Measurements from ENCODE around the gene SMAD3. TPM values are rescaled to one million over a fixed set of nuclear protein-coding genes. Genes with fewer than 3 reads are reported as not detected.

The SMAD3 gene
- polyA plus RNA-seq, 4 donors: 45.1 to 62.5 (median 48.9) TPM

DNA sequence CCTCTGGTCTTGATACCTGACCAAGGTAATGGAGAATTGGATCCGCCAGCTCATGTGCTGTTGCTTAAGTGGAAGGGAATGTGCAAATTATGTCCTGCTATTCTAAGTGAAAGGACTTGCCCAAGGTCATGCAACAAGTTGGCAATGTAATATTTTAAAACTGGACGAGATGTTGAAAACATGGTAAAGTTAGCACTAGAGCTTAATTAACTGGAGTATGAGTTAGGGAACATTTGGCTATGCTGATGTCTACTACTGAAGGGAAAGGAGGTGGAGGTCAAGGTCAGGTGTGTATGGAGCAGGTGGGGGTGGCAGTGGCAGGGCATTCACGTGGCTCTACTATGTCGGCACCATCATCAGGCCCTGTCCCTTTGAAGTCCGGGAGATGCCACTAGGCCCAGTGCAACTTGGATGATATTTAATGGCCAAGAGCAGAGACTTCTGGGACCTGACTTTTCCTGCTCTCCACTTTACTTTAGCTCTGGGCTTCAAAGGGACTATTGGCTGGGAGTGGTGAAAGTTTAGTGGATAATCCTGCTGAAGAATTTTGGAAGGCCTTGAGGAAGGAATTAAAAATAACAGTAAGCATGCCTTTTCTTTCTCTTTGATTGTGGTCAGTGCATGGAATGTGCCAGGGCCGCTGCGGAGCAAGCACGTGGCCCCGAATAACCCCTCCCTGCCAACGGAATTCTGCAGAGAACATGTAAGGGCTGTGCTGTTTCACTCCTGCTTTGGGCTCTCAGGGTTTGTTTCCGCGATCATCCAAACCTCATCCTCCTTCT, 14.9 kb downstream of the SMAD3 start:
- no peak for DNase-seq (ENCODE audit: low read depth in 4 of 4, low spot score in 3 of 4)

DNA sequence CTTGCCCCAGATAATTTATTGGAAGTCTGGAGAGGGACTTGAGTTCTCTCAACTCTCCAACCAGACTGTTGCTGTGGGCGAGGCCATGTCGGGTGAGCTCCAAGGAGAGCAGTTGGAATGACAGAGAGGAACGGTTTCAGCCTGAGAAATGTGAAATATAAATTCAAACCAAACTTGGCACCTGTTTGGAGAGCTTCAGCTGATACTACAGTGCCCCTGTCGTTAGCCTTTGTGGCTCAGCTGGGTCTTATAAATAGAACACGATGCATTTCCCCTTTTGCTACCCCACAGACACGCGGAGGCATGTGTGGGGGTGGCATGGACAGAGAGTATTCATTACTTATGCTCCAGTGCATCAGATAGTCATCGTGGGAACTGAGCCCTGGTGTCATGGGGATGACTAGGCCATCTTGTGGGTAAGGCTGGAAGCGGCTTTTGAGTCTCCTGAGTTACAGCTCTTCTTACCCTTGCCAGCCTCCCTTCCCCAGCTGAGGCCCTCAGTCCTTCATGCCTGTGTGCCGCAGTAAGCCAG, 15.6 kb downstream of the SMAD3 start:
- no peak for DNase-seq (ENCODE audit: low read depth in 4 of 4, low spot score in 3 of 4)

DNA sequence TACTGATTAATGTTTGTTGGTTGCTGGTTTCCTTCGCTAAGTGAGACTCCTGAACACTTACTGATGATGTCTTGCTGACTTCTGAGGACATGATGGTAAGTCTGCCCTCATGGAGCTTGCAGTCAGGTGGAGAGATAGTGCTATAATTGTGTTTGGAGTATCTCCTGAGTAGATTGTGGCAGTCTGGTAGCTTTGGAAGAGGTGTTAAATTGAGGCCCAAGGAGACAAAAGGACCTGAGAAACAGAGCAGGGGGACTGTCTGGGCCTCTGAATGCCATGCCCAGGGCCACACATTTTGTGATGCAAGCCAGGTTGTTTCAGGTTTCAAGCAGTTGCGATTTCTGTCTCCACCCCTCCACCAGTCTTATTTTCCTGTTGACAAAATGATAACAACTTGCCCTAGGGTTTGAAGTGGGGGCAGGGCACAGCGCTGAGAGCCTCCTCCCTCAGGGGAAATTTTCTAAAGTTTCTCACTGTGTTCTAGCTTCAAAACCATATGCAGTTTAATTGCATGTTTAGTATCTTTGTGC, 16.7 kb downstream of the SMAD3 start:
- no peak for DNase-seq (ENCODE audit: low read depth in 4 of 4, low spot score in 3 of 4)

DNA sequence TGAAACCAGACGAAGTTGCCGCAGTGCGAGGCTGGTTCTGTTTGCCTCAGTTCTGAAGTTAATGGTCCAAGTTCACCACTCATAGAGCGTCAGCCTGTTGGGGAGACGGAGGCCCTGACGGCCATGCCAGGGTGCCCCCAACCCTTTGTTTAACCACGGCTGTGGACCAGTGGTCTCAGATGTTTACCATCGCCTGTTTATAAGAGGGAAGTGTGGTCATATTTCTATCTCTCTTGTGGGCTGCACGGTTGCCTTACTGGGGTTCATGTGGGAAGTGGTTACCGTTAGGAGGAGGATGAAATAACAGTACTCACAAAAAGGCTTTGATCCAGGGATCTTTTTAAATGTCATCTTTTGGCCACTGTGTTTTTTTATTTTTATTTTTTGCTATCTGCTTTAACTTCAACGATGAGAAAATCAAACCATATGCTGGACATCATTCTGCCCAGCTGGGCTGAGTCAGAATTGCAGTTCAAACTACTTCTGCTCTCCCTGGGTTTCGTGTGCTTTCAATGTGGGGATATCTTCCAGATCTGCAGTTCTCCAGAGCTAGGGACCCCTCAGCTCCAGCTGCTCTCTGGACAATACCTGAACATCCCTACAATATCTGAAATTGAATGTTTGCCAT, 17.8 kb downstream of the SMAD3 start:
- DNase-seq (ENCODE audit: low read depth in 4 of 4, low spot score in 3 of 4): no peak

DNA sequence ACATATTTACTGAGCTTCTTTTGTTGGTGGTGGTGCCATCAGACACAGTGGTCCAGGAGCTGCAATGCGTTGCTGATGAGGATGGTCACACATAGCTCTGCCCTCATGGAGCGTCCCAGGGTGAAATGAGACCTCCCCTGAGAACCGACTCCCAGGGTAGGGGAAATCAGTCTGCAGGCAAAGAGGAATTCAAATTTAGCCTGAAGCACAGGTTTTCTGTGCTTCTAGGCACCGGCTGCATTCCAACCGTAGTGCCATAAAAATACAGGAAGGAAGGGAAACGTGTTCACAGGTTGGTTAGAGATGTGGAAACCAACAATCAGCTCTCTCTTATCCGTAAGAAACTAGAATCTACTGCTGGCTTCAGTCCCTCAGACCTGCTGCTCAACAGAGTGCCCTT, 19.2 kb downstream of the SMAD3 start:
- DNase-seq (ENCODE audit: low read depth in 4 of 4, low spot score in 3 of 4): no peak

DNA sequence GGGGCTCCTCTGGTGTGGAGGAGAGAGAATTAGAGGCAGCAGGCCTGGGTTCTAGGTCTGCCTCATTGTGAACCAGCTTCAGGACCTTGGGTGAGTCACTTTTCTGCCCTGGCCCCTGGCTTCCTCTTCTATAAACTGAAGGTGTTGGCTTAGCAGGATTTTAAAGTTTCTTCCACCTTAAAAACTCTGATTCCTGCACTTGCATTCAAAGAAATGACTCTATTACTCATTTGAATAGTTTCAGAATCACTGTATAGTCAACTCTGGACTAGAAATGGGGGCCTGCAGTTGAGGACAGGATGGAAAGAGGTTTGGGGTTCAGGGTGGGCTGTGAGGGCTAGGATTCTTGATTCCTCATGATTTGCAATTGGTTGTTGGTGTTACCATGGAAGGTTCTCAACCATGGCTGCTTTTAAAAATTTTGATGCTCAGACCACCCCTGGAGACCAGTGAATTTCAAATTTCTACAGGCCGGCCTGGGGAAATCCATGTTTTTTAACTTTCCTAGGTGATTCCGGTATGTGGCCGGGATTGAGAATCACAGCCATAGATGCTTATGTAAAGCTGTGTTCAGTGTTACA, 19.9 kb downstream of the SMAD3 start:
- DNase-seq (ENCODE audit: low read depth in 4 of 4, low spot score in 3 of 4): no peak

DNA sequence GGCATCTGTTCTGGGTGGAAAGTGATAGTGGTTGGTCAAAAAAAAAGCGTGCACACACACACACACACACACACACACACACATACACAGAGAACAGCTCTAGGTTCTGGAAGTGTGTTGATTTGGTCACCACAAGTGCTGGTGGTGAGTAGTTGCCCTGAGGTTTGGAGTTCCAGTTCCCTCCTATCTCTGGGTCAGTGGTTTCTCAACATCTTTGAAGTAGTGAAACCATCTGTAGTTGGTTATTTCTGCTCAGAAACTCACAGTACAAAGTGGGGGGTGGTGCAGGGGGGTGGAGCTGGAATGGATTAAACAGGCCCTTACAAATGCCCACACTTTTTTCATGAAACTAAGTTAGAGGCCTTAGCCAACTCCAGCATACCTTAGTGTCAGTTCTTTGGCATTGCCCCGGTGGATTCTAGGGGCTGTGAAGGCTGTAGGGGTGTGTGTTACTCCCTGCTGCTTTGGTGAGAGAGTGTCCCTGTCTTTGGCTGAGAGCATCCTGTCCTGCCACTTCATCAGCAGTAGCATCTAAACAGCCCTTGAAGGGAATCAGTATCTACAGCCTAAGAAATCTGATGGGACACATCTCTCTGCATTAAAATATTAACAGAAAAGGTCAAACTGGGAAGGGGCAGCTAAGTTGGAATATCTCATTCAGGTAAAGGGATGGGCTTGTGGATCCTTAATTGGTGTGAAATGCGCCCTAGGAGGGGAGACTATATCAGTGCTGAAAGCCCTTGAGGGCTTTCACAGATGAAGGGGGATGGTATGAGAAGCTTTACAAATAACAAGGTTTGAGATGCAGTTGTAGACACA, 20.6 kb downstream of the SMAD3 start:
- DNase-seq (ENCODE audit: low read depth in 4 of 4, low spot score in 3 of 4): no peak

DNA sequence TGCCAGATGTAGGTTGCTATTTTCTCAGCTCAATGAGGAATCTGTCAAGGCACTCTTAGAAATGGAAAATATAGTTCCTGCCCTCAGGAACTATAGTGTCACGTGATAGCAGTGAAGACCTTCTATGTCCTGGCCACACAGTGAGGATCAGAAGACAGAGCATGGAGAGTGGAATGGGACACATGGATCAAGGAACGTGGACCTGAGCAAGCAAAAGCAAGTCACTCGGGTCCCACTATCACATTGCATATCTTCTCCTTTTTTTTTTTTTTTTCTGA, 21.2 kb downstream of the SMAD3 start:
- no peak for DNase-seq (ENCODE audit: low read depth in 4 of 4, low spot score in 3 of 4)

DNA sequence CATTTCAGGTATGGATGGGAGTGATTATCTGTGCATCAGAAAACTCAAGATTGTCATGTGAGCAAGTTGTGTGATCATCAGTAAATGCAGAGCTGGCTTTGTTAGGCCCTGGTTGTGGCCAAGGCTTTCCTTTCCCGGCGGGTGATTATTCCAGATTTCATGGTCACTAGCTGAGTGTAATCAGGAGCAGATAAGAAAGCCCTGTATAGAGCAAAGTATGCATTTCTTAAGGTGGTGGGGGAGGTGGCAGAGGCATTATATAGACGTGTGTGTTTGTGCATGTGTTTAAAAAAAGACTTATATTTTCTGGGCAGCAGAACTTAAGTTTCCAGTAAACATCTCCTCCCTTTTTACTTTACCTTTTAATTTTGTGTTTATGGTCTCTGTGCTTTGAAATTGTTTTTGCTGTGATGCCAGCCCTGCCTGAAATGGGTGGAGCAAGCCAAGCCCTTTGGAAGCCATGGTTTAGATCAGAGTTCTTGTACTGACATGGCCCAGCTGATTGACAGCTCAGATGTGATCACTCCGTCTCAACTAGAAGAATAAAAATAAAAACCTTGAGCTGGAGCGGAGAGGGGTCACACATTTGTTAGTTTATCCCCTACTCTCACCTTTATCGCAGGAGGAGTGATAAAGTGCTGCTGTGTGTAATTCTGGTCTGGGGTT, 22.2 kb downstream of the SMAD3 start:
- DNase-seq (ENCODE audit: low read depth in 4 of 4, low spot score in 3 of 4): no peak

DNA sequence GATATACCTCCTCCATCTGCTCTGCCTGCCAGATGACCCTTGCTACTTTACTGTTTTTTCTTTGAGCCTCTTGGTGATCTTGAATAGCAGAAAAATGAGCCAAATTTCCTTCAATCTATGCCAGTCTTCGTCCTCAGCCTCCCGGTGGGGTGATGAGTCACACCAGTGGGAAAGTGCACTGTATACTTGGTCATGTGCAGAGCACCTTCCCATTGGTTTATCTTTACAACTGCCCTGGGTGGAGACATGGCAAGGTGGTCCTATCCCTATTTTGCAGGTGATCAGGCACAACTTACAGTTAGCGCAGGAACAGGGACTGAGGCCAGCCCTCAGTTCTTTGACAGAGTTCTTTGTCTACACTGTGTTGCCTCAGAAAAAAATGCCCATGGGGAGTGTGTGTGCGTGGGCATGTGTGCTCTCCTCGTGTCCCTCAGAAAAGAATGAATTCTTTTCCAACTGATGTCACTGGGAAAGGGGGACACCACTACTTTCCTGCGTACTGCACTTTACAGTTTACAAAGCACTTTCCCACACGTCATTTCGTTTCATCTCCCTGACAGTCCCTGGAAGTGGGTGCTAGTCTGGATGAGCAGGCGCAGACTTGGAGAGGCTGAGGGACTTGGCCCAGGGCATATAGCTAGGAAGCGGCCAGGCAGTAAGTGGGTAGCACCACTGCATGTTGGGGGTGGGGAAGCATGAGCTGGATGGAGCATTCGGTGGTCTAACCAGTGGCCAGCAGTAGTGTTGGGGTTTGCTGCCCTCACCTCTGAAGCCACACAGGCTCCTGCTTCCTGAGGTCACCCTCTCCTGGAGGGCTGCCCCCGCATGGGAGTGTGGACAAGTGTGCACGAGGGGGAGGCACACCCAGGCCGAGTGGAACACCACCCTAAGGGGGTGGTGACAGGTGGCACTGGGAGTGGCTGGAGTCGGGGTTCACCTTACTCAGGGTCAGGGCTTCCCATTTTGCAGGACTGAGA, 24.1 kb downstream of the SMAD3 start:
- DNase-seq (ENCODE audit: low read depth in 4 of 4, low spot score in 3 of 4): no peak

DNA sequence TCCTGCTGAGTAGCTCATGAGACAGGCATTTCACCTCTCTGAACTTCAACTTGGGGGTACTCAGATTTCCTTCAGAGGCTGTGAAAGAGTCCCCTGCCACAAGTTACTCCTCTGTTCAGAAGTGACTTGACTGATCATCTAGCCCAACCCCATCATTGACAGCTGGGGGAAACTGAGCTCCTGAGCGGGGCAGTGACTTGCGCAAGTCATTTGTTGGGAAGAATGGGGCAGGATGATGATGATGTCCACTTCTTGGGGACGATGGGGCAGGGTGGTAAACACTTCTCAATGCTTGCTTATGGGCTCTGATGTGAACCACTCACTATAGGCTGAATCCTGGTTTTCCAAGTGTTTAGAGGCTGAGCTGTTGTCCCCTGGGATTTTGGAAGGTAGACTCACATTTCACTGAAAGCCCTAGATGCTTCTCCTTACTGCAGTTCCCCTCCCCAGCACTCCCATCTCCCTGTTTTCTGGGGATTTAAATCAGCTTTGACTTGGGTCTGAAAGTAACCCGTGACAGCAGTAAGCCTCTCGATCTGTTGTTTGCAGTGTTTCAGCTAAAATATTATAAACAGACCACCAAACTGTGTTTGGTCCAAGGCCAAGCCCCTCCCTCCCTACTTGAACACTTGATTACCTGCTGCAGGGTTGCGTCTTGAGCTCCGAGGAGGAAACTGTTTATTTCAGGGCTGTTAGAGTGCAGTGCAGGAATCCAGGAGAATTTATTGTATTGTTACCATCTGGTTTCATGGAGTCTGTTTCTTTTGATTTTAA, 25.1 kb downstream of the SMAD3 start:
- no peak for DNase-seq (ENCODE audit: low read depth in 4 of 4, low spot score in 3 of 4)

DNA sequence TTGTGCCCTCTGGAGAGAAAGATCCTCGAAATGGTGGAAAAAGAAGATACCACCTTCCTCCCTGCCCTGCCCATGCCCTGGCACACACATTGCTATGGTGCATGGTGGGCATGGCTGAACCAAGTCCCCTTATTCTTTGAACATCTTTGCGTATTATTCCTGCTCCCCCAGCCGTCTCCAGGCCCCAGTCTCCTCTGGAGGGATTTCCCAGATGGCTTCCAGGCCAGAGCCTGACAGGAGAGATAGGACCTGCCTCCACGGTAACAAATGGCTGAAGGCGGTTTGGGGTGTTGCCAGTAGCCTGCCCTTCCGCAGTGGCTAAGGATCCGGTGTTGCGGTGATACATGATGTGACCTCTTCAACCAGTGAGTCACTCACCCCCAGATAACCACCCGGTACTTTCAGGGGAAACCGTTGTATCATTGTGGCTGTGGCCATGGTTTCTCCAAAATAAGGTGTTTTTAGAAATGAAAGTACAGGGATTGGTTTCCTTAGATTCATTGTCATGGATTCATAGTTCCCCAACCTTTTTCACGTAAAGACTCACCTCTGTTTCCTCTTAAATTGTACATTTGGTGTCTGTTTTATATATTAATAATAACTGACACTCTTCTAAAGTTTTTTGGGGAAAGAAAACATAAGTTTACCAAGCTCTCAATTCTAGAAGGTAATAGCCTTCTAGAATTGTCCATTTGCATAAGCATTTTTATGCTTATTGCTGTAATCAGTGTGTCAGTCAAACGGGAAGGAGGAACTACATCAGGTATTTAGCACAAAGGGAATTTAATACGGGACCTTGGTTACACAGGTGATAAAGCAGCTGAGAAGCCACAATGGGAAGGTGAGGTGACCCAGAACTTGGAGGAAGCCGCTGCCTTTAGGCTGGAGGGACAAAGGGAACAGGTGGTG, 25.9 kb downstream of the SMAD3 start:
- no peak for DNase-seq (ENCODE audit: low read depth in 4 of 4, low spot score in 3 of 4)

DNA sequence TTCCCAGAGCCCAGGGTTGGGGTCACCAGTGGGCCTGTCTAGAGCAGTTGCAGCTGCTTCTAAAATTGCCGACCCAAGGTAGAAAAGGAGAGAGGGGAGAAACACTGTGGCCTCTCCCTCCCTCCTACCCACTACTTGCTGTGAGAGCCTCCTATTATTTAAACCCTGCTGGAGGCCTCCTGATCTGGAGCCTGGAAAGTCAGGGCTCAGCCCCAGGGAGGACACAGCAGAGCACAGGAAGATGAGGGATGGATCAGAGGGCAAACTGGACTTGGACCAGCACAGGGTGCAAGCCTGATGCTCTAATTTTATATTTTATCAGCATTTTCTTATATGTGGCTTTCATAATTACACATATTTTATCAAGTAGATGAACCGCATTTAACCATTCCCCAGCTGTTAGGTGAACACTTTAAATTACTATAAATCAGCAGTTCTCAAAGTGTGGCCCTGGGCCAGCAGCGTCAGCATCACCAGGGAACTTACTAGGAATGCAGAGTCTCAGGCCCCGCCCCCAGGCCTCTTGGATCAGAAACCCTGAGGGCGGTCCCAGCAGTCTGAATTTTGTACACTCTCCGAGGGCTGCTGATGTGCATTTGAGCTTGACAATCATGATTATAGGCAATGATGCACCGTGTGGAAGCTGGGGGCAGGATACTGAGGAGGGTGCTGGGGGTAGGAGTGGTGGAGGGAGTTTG, 26.7 kb downstream of the SMAD3 start:
- no peak for DNase-seq (ENCODE audit: low read depth in 4 of 4, low spot score in 3 of 4)

DNA sequence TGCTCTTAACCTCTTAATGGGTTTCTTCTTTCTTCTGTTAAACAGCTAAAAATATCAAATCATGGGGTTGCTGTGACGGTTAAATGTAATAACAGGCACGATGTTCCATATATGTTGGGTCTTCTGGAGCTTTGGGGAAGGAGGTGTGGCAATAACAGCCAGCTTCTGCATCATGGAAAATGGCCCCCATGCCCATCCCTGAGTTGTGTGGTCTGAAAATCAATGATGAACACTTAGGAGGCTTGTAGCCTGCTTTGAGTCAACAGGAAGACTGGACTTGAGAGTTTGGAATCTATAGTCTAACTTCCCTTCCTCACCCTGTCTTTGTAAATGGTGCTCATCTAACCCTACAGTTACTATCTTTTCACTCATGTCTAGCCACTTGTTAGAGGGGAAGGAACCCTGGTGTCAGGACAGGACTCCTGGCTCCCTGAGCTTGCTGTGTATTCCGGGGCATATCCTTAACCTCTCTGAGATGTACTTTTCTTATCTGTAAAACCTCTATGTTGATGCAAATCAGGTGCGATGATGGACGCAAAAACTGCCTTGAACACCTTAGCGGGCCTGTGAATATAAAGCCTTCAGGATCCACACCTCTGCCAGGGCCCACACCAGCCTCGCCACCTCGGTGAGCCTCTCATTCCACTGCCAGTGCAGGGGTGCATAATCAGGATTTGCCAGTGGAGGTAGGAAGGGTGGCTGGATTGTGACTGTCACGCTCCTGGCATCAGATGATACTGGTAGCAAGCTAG, 27.5 kb downstream of the SMAD3 start:
- no peak for DNase-seq (ENCODE audit: low read depth in 4 of 4, low spot score in 3 of 4)

DNA sequence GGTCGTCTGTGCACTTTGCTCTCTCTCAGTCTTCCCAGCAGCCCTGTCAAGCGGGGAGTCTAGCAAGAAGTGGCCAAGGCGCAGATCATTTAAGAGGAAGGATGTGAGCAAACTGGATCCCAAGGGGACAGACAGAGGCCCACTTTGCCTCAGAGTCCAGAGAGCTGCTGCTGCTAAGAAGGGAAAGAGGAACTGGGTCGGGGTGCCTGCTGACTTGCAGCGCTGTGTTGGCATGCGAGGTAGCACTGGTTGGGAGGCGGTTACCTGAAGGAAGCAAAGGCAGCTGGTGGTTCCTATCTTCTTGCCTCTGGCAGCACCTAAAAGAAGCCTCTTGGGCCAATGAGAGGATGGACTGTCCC, 28.1 kb downstream of the SMAD3 start:
- no peak for DNase-seq (ENCODE audit: low read depth in 4 of 4, low spot score in 3 of 4)
